Ovary (tissue), 9 donors: ENCODE results near the gene WDR59. TPM values are rescaled to one million over a fixed set of nuclear protein-coding genes. Genes with fewer than 3 reads are reported as not detected.

Experiments used
- DNase-seq, 5 donors: peaks; one replicate each; pipeline ENCODE4 v3.0.0-alpha.2; 2019 to 2020
- H3K27ac ChIP-seq, 2 donors: fragments of 200-600 bp; one replicate each; pipeline versions ENCODE4 v1.5.1 to v1.8.0; 2019 to 2022
- H3K27me3 ChIP-seq: fragments of 200-600 bp; one replicate; pipeline ENCODE4 v1.8.0; 2022
- H3K36me3 ChIP-seq: fragments of 200-600 bp; sonication (generic); one replicate; pipeline ENCODE4 v1.5.1; 2019
- H3K4me1 ChIP-seq: one replicate; pipeline ENCODE4 v1.8.1; 2013; ENCODE audit warnings: mild to moderate bottlenecking, moderate library complexity; ENCODE audit not compliant: insufficient read depth
- H3K4me3 ChIP-seq: fragments of 200-600 bp; sonication (generic); one replicate; pipeline ENCODE4 v1.5.1; 2017
- H3K9me3 ChIP-seq, 2 donors: fragments of 200-600 bp in 1 of 2; sonication (generic) in 1 of 2; one replicate each; pipeline versions ENCODE4 v1.5.1 to v1.8.1; 2013 to 2019; ENCODE audit warnings: mild to moderate bottlenecking in 1 of 2, moderate library complexity in 1 of 2
- CTCF ChIP-seq, 3 donors: fragments of 450-650 bp in 2 of 3; fragments of 200-600 bp in 1 of 3; IDR thresholded peaks; one replicate each; pipeline versions ENCODE4 v1.5.1 to v1.8.0; 2016 to 2022; ENCODE audit warnings: antibody characterized with exemption in 3 of 3, mild to moderate bottlenecking in 1 of 3
- EP300 ChIP-seq: sonication (generic); formaldehyde crosslinking; IDR thresholded peaks from one replicate; pipeline ENCODE4 v1.6.1; 2017; ENCODE audit warnings: antibody characterized with exemption
- POLR2A ChIP-seq: fragments of 450-650 bp; IDR thresholded peaks from one replicate; pipeline ENCODE4 v1.6.1; 2017; ENCODE audit warnings: antibody characterized with exemption, mild to moderate bottlenecking, moderate library complexity
- WGBS, 3 donors: extraction: QIAGEN DNeasy Blood & Tissue Kit in 1 of 3; methylation state at CpG; one replicate each; pipeline versions ENCODE4 v1.1.5 to v1.1.7; 2013 to 2017; 5-methylcytosine and 5-hydroxymethylcytosine counted together
- intact Hi-C, 4 donors: fragments of 100-400 bp; cut with DNase I; formaldehyde crosslinking; loops; one replicate each; pipeline versions ENCODE4 v1.11.0 to v1.15.1; 2022 to 2023
- polyA plus RNA-seq, 2 donors: library from polyadenylated mRNA; stranded (reverse); fragments of 200-250 nt in 1 of 2; fragments of 350-450 nt in 1 of 2; fragmentation: Illumina TruSeq in 1 of 2; extraction: RNeasy Lipid Tissue Mini Kit (QIAGEN cat#74804) in 1 of 2; gene quantifications; one replicate each; pipeline ENCODE4 v1.2.3, GENCODE V29; 2013 to 2014
- total RNA-seq, 7 donors: library from RNA; depleted of rRNA in 2 of 7; stranded (reverse); fragments of >200 nt in 2 of 7; fragmentation: NEBNext Ultra II Directional in 3 of 7; extraction: Animal tissue kit (Norgen Biotek cat#: 25700) in 3 of 7; gene quantifications; one replicate each; pipeline versions ENCODE4 v1.1.0 to v1.2.4, GENCODE V29; 2016 to 2023
- donor health status: DM: no; HTN: no; CAD: no; lungs with moderate emphysema.
- donor health status: DM: no; HTN: no; CAD: no.
- donor health status: Bipolar disorder and iron deficiency.
- donor health status: DM: yes; HTN: yes; CAD: no.
- donor health status: DM: no; HTN: no; CAD: no.
- donor health status: DM: yes; HTN: yes; CAD: no.

WDR59 gene
- total and polyA plus RNA-seq, 9 donors, result 23.6 to 82.3 (median 59.3) TPM

- WGBS, 3 donors, result 64 to 82% (median 71%) methylated on average over 8 of the region's 8 CpGs
- Histone ChIP-seq H3K27ac (no peak overlapping the region), H3K4me3 (no peak overlapping the region), H3K36me3 (no peaks in the 10 kb centered on the region), H3K27me3 (no peaks in the 10 kb centered on the region), H3K4me1 (peaks cover 5% of the 10 kb centered on the region), H3K9me3 (no peaks in the 10 kb centered on the region)
- intact Hi-C loops, result no loop called here
- TF ChIP-seq CTCF (IDR thresholded peaks at IDR 0.05), result no peak
- TF ChIP-seq POLR2A, result no peak
- TF ChIP-seq EP300, result no peak
- no peak for DNase-seq
Measured at GRCh38 chr16:74987027-74987681, 2.2 kb upstream of the WDR59 start.

- no peak for TF ChIP-seq EP300
- no peak for TF ChIP-seq CTCF (IDR thresholded peaks at IDR 0.05)
- H3K4me1 ChIP-seq, result peaks cover 5% of the 10 kb centered on the region
- no peaks in the 10 kb centered on the region for H3K9me3 ChIP-seq
- WGBS, 3 donors, result 15 to 19% (median 19%) methylated on average over 13 of the region's 13 CpGs
- intact Hi-C loops, result no loop called here
- peak overlapping the region; percentile 89 for H3K4me3 ChIP-seq
- no peak for DNase-seq
- no peaks in the 10 kb centered on the region for H3K36me3 ChIP-seq
- H3K27ac ChIP-seq, result peak overlapping the region in 1 of 2 donors; percentile 66
- no peaks in the 10 kb centered on the region for H3K27me3 ChIP-seq
Measured at GRCh38 chr16:74984194-74984528, 762 bp downstream of the WDR59 start.

GRCh38 chr16:74982256-74982655 lies 2.7 kb downstream of the WDR59 start:
- TF ChIP-seq POLR2A (no peak), CTCF (IDR thresholded peaks at IDR 0.05) (no peak), EP300 (no peak)
- intact Hi-C loops, result no loop called here
- Histone ChIP-seq H3K27me3 (no peaks in the 10 kb centered on the region), H3K36me3 (no peaks in the 10 kb centered on the region), H3K27ac (no peak overlapping the region), H3K4me3 (no peak overlapping the region), H3K4me1 (peaks cover 5% of the 10 kb centered on the region), H3K9me3 (no peaks in the 10 kb centered on the region)
- WGBS, 3 donors, result 76 to 88% (median 84%) methylated on average over 1 of the region's 1 CpG
- no peak for DNase-seq

GRCh38 chr16:74975591-74975990 lies 9.3 kb downstream of the WDR59 start:
- Histone ChIP-seq H3K27ac (no peak overlapping the region), H3K4me3 (no peak overlapping the region), H3K36me3 (no peaks in the 10 kb centered on the region), H3K27me3 (no peaks in the 10 kb centered on the region), H3K4me1 (no peaks in the 10 kb centered on the region), H3K9me3 (no peaks in the 10 kb centered on the region)
- WGBS, 3 donors, result 69 to 83% (median 71%) methylated on average over 5 of the region's 5 CpGs
- DNase-seq, result no peak
- no peak for TF ChIP-seq EP300
- no peak for TF ChIP-seq POLR2A
- TF ChIP-seq CTCF (IDR thresholded peaks at IDR 0.05), result no peak
- intact Hi-C loops, result no loop called here
